ENCODE measurements around the gene ECSIT.

DNA sequence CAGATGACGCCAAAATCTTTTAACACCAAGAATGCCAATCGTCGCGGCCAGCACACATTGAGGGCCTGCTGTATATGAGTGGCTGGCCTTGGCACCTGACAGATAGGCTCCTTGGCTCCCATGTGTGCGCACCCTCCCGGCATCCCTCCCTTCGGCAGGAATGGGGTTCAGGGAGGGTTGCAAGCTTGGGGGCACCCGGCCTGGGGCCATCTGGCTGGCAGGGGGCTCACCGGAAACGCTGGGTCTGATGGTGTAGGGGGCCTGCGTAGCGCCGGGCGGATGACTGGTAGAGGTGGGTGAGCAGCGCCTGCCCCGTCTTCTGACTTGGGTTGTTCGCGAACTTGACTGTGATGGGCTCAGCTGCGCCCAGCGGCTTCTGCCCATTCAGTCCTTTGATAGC is 71.1 kb downstream of the ECSIT start:
- TF ChIP-seq, protein P1, sequence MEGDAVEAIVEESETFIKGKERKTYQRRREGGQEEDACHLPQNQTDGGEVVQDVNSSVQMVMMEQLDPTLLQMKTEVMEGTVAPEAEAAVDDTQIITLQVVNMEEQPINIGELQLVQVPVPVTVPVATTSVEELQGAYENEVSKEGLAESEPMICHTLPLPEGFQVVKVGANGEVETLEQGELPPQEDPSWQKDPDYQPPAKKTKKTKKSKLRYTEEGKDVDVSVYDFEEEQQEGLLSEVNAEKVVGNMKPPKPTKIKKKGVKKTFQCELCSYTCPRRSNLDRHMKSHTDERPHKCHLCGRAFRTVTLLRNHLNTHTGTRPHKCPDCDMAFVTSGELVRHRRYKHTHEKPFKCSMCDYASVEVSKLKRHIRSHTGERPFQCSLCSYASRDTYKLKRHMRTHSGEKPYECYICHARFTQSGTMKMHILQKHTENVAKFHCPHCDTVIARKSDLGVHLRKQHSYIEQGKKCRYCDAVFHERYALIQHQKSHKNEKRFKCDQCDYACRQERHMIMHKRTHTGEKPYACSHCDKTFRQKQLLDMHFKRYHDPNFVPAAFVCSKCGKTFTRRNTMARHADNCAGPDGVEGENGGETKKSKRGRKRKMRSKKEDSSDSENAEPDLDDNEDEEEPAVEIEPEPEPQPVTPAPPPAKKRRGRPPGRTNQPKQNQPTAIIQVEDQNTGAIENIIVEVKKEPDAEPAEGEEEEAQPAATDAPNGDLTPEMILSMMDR (IDR thresholded peaks at IDR 0.05 in 4 of 5, conservative IDR thresholded peaks at IDR 0.05 in 1 of 5): no peak
- TF ChIP-seq POLR2A (IDR thresholded peaks at IDR 0.05): no peak
